H1 (cell line): ENCODE results near the gene CNNM2. TPM values are rescaled to one million over a fixed set of nuclear protein-coding genes. Genes with fewer than 3 reads are reported as not detected.

Experiments
- CTCF ChIA-PET: fragments of 300-600 bp; sonication (Branson Sonifier 250); formaldehyde crosslinking; loops from one replicate; lab custom pipeline; 2021; ENCODE audit not compliant: partially characterized antibody; lab: Charles Lee
- POLR2A ChIA-PET: fragments of 300-600 bp; sonication (Branson Sonifier 250); formaldehyde crosslinking; loops from one replicate; lab custom pipeline; 2021; ENCODE audit warnings: inconsistent platforms; ENCODE audit not compliant: partially characterized antibody; lab: Charles Lee
- DNase-seq, 2 experiments: peaks; one replicate each; pipeline versions ENCODE4 v3.0.0 to v3.0.0-alpha.2; 2010 to 2022; ENCODE audit warnings: low spot score in 2 of 2, low read depth in 1 of 2, mixed read lengths in 1 of 2
- FAIRE-seq: peaks from 2 replicates; lab custom pipeline; 2011; peaks lifted over from hg19 to GRCh38; lab: Jason Lieb, UNC
- H2AFZ ChIP-seq: 2 replicates; pipeline ENCODE4 v1.8.1; 2012; ENCODE audit warnings: low read length, inconsistent platforms
- H2AK5ac ChIP-seq: 2 replicates; pipeline ENCODE4 v1.6.1; 2013; ENCODE audit warnings: low read depth, low read length
- H2BK120ac ChIP-seq: replicated peaks from 2 replicates; pipeline ENCODE3; 2013; ENCODE audit warnings: low read depth, low read length, inconsistent platforms
- H2BK12ac ChIP-seq: 2 replicates; pipeline ENCODE4 v1.6.1; 2013; ENCODE audit warnings: low read depth, low read length
- H2BK15ac ChIP-seq: 2 replicates; pipeline ENCODE4 v1.6.1; 2013; ENCODE audit warnings: low read length
- H2BK20ac ChIP-seq: 2 replicates; pipeline ENCODE4 v1.6.1; 2013; ENCODE audit warnings: low read length
- H2BK5ac ChIP-seq: 2 replicates; pipeline ENCODE4 v1.6.1; 2013; ENCODE audit warnings: low read depth, low read length
- H3K14ac ChIP-seq: 2 replicates; pipeline ENCODE4 v1.6.1; 2013; ENCODE audit warnings: inconsistent platforms; ENCODE audit not compliant: insufficient read length
- H3K18ac ChIP-seq: 2 replicates; pipeline ENCODE4 v1.6.1; 2013; ENCODE audit warnings: low read length; ENCODE audit errors: extremely low read depth
- H3K23ac ChIP-seq: 2 replicates; pipeline ENCODE4 v1.6.1; 2013; ENCODE audit warnings: inconsistent platforms; ENCODE audit not compliant: insufficient read length
- H3K23me2 ChIP-seq: 2 replicates; pipeline ENCODE4 v1.6.1; 2013; ENCODE audit warnings: low read depth, low read length
- H3K27ac ChIP-seq: 2 replicates; pipeline ENCODE4 v1.6.1; 2011; ENCODE audit warnings: low read depth, low read length, inconsistent platforms
- H3K27me3 ChIP-seq, 4 experiments: replicated peaks in 1 of 4; 1 replicate in 1 of 4; 2 replicates in 3 of 4; pipeline versions ENCODE4 v1.6.1 to v1.8.1; 2011 to 2013; ENCODE audit warnings: low read length in 3 of 4, mild to moderate bottlenecking in 3 of 4, inconsistent platforms in 2 of 4, mixed read lengths in 2 of 4, moderate library complexity in 1 of 4; ENCODE audit not compliant: control insufficient read depth in 3 of 4, insufficient read depth in 3 of 4; ENCODE audit errors: extremely low read depth in 1 of 4
- H3K36me3 ChIP-seq, 4 experiments: 2 replicates each; pipeline versions ENCODE4 v1.6.1 to v1.8.1; 2011 to 2013; ENCODE audit warnings: mild to moderate bottlenecking in 4 of 4, low read length in 3 of 4, moderate library complexity in 2 of 4, control low read depth in 1 of 4, inconsistent platforms in 1 of 4; ENCODE audit not compliant: insufficient read depth in 4 of 4, control insufficient read depth in 2 of 4
- H3K4ac ChIP-seq: replicated peaks from 2 replicates; pipeline ENCODE3; 2013; ENCODE audit warnings: low read length, low read depth, mixed read lengths, inconsistent platforms; ENCODE audit not compliant: insufficient read length
- H3K4me1 ChIP-seq, 4 experiments: replicated peaks in 1 of 4; 1 replicate in 1 of 4; 2 replicates in 3 of 4; pipeline versions ENCODE4 v1.6.1 to v1.8.1; 2011 to 2013; ENCODE audit warnings: low read length in 3 of 4, inconsistent platforms in 2 of 4, mixed read lengths in 1 of 4; ENCODE audit not compliant: insufficient read depth in 4 of 4, control insufficient read depth in 3 of 4
- H3K4me2 ChIP-seq, 2 experiments: 2 replicates each; pipeline versions ENCODE4 v1.6.1 to v1.8.1; 2011 to 2013; ENCODE audit warnings: low read depth in 2 of 2, low read length in 2 of 2, control low read depth in 1 of 2, inconsistent platforms in 1 of 2, mild to moderate bottlenecking in 1 of 2; ENCODE audit not compliant: insufficient read depth in 1 of 2
- H3K4me3 ChIP-seq, 4 experiments: fragments of 200-600, 300-600 bp in 1 of 4; sonication (generic), shearing (Covaris generic), sonication (Bioruptor Twin) in 1 of 4; 2 replicates each; pipeline versions ENCODE4 v1.5.1 to v1.8.1; 2011 to 2016; ENCODE audit warnings: low read length in 4 of 4, low read depth in 3 of 4, control low read depth in 2 of 4, inconsistent platforms in 2 of 4, mild to moderate bottlenecking in 2 of 4, mixed read lengths in 1 of 4, moderate library complexity in 1 of 4; ENCODE audit not compliant: insufficient read depth in 2 of 4; ENCODE audit errors: extremely low read depth in 1 of 4
- H3K56ac ChIP-seq: replicated peaks from 2 replicates; pipeline ENCODE3; 2013; ENCODE audit warnings: low read depth, mild to moderate bottlenecking, mixed read lengths, low read length, inconsistent platforms; ENCODE audit not compliant: insufficient read length
- H3K79me1 ChIP-seq: 2 replicates; pipeline ENCODE4 v1.6.1; 2013; ENCODE audit warnings: low read depth, low read length, control low read depth
- H3K79me2 ChIP-seq, 2 experiments: 2 replicates each; pipeline versions ENCODE4 v1.6.1 to v1.8.1; 2012 to 2013; ENCODE audit warnings: low read length in 2 of 2, mild to moderate bottlenecking in 2 of 2, inconsistent platforms in 1 of 2; ENCODE audit not compliant: insufficient read depth in 2 of 2, control insufficient read depth in 1 of 2
- H3K9ac ChIP-seq, 4 experiments: replicated peaks in 1 of 4; 1 replicate in 1 of 4; 2 replicates in 3 of 4; pipeline versions ENCODE4 v1.6.1 to v1.8.1; 2011 to 2013; ENCODE audit warnings: low read depth in 3 of 4, low read length in 3 of 4, control low read depth in 2 of 4, mild to moderate bottlenecking in 2 of 4, moderate library complexity in 2 of 4, inconsistent platforms in 1 of 4; ENCODE audit errors: extremely low read depth in 1 of 4
- H3K9me3 ChIP-seq, 2 experiments: 2 replicates each; pipeline versions ENCODE4 v1.6.1 to v1.8.1; 2012 to 2013; ENCODE audit warnings: mild to moderate bottlenecking in 2 of 2, moderate library complexity in 2 of 2, control low read depth in 1 of 2, inconsistent platforms in 1 of 2, low read depth in 1 of 2, low read length in 1 of 2, mixed read lengths in 1 of 2; ENCODE audit not compliant: insufficient read depth in 2 of 2
- H4K20me1 ChIP-seq, 2 experiments: replicated peaks in 1 of 2; 2 replicates each; pipeline versions ENCODE3 to v1.8.1; 2011 to 2013; ENCODE audit warnings: inconsistent platforms in 2 of 2, low read length in 2 of 2, mild to moderate bottlenecking in 1 of 2; ENCODE audit not compliant: insufficient read depth in 2 of 2, control insufficient read depth in 1 of 2
- H4K5ac ChIP-seq: 2 replicates; pipeline ENCODE4 v1.6.1; 2013; ENCODE audit warnings: low read length, low read depth, mixed read lengths, inconsistent platforms; ENCODE audit not compliant: insufficient read length
- H4K8ac ChIP-seq: 2 replicates; pipeline ENCODE4 v1.8.0; 2013; ENCODE audit warnings: mild to moderate bottlenecking, moderate library complexity, low read length, inconsistent platforms; ENCODE audit not compliant: insufficient read depth; ENCODE audit errors: extremely low read depth
- H4K91ac ChIP-seq: replicated peaks from 2 replicates; pipeline ENCODE3; 2013; ENCODE audit warnings: low read length, mixed read lengths, inconsistent platforms; ENCODE audit not compliant: insufficient read length
- ASH2L ChIP-seq: fragments of 200-600, 300-600 bp; sonication (generic); IDR thresholded peaks from one replicate; pipeline ENCODE4 v1.7.1; 2017; ENCODE audit warnings: low read length
- EGR1 ChIP-seq: IDR thresholded peaks from 2 replicates; pipeline ENCODE4 v1.6.1; 2011; ENCODE audit warnings: low read depth, low read length, borderline replicate concordance
- GABPA ChIP-seq: IDR thresholded peaks from 2 replicates; pipeline ENCODE4 v1.6.1; 2011; ENCODE audit warnings: mild to moderate bottlenecking, low read length, moderate library complexity, borderline replicate concordance; ENCODE audit not compliant: insufficient read depth
- KDM1A ChIP-seq: fragments of 200-600, 300-600 bp; sonication (generic); IDR thresholded peaks from 2 replicates; pipeline ENCODE4 v1.7.1; 2016; ENCODE audit warnings: mild to moderate bottlenecking, low read length, borderline replicate concordance
- PHF8 ChIP-seq: fragments of 200-600 bp; sonication (generic); conservative IDR thresholded peaks from 2 replicates; pipeline ENCODE4 v1.7.1; 2012; ENCODE audit warnings: low read depth, mild to moderate bottlenecking, inconsistent platforms, low read length, moderate library complexity
- RAD21 ChIP-seq, 2 experiments: IDR thresholded peaks in 1 of 2; conservative IDR thresholded peaks in 1 of 2; 2 replicates each; pipeline ENCODE4 v1.6.1; 2011; ENCODE audit warnings: low read depth in 2 of 2, low read length in 2 of 2, improper control_type of control experiment in 1 of 2, inconsistent platforms in 1 of 2, mild to moderate bottlenecking in 1 of 2, moderate library complexity in 1 of 2
- RNF2 ChIP-seq: fragments of 200-900, 300-1000 bp; sonication (generic); IDR thresholded peaks from 2 replicates; pipeline ENCODE4 v1.7.1; 2016; ENCODE audit warnings: borderline replicate concordance, low read depth, mild to moderate bottlenecking, antibody characterized with exemption, low read length; ENCODE audit not compliant: poor library complexity, severe bottlenecking; ENCODE audit errors: missing control alignments
- SP2 ChIP-seq: IDR thresholded peaks from 2 replicates; pipeline ENCODE4 v1.6.1; 2012; ENCODE audit warnings: mild to moderate bottlenecking, low read length, inconsistent platforms
- ZNF274 ChIP-seq: IDR thresholded peaks from 2 replicates; pipeline ENCODE4 v1.7.0; 2012; ENCODE audit warnings: low read length, borderline replicate concordance; ENCODE audit errors: extremely low read depth
- WGBS, 2 experiments: shearing (Covaris generic) in 1 of 2; methylation state at CpG; one replicate each; pipeline versions ENCODE4 v1.1.6 to v1.1.7; 2013 to 2015; ENCODE audit warnings: low lambda C conversion rate in 2 of 2, mixed read lengths in 2 of 2, inconsistent platforms in 1 of 2, low coverage in 1 of 2, missing lambda C conversion rate in 1 of 2; ENCODE audit not compliant: insufficient replicate concordance in 2 of 2, insufficient coverage in 1 of 2, insufficient read length in 1 of 2; ENCODE audit errors: extremely low coverage in 1 of 2, missing lambda C conversion rate in 1 of 2; 5-methylcytosine and 5-hydroxymethylcytosine counted together
- polyA plus RNA-seq, 7 experiments: library from polyadenylated mRNA; depleted of rRNA in 3 of 7; stranded (reverse) in 5 of 7; unstranded in 2 of 7; fragments of >200 nt in 5 of 7; fragments of 200-250 nt in 2 of 7; gene quantifications; 1 replicate in 5 of 7; 2 replicates in 1 of 7; 4 replicates in 1 of 7; pipeline versions ENCODE4 v1.2.1 to v1.2.3, GENCODE V29; 2011 to 2013; ENCODE audit warnings: missing spikeins in 2 of 7, mixed read lengths in 2 of 7
- total RNA-seq: library from RNA; stranded (reverse); fragmentation: NEBNext Ultra II Directional; extraction: Animal tissue kit (Norgen Biotek cat#: 25700); gene quantifications from 2 replicates; pipeline ENCODE4 v1.2.1, GENCODE V29; 2021
- TF ChIP-seq, protein P1 (sequence below): IDR thresholded peaks from 2 replicates; pipeline ENCODE4 v1.6.1; 2012; ENCODE audit warnings: low read length, inconsistent platforms
- TF ChIP-seq, protein P2 (sequence below): IDR thresholded peaks from 2 replicates; pipeline ENCODE4 v1.6.1; 2012; ENCODE audit warnings: inconsistent platforms

Gene CNNM2
- total and polyA plus RNA-seq, 2 of the 8 experiments (the other 6 are each of a cell fraction or from before 2014, with no cell fraction given): 7.3 to 23.6 TPM

GRCh38 chr10:103067484-103067883 lies 149.4 kb downstream of the CNNM2 start:
- Histone ChIP-seq H3K79me2 (no peaks in the 10 kb centered on the region), H3K14ac (no peak overlapping the region), H3K9me3 (no peaks in the 10 kb centered on the region), H3K4ac (no peak overlapping the region), H3K23ac (no peak overlapping the region), H3K23me2 (no peaks in the 10 kb centered on the region), H3K36me3 (no peaks in the 10 kb centered on the region), H3K4me1 (peaks cover 0 to 10% (median 4%) of the 10 kb centered on the region in 4 experiments; a peak in 3 of 7 replicates), H2BK12ac (no peak overlapping the region), H3K18ac (no peak overlapping the region), H4K8ac (no peak overlapping the region), H3K4me3 (no peak overlapping the region), H2BK120ac (no peak overlapping the region), H2BK5ac (no peak overlapping the region), H3K27me3 (no peaks in the 10 kb centered on the region), H4K20me1 (peaks cover 0 to 2% of the 10 kb centered on the region in 2 experiments), H4K91ac (no peak overlapping the region), H2AFZ (no peak overlapping the region), H4K5ac (no peak overlapping the region), H3K4me2 (no peak overlapping the region), H2BK20ac (no peak overlapping the region), H2BK15ac (no peak overlapping the region), H2AK5ac (no peak overlapping the region), H3K27ac (no peak overlapping the region), H3K9ac (no peak overlapping the region), H3K56ac (no peak overlapping the region), H3K79me1 (no peaks in the 10 kb centered on the region; the same call in 1 of the 2 replicates)
- ChIA-PET POLR2A (interaction anchor here (3.1 kb wide), 1 partner anchor 149 kb away, joined by 10 read pairs; the partner anchor contains the start of gene CNNM2), CTCF (interaction anchor here (1.2 to 10.3 kb wide), 6 partner anchors 141 to 340 kb away, joined by 3 to 137 read pairs (median 6); partner anchors contain the start of genes CNNM2 and CYP17A1)
- 100% methylated on average over 2 of the region's 2 CpGs; no CpG with 5 or more reads in 1 of the 2 experiments for WGBS, 2 experiments
- DNase-seq: no peak
- no peak for FAIRE-seq
- TF ChIP-seq, protein P1, sequence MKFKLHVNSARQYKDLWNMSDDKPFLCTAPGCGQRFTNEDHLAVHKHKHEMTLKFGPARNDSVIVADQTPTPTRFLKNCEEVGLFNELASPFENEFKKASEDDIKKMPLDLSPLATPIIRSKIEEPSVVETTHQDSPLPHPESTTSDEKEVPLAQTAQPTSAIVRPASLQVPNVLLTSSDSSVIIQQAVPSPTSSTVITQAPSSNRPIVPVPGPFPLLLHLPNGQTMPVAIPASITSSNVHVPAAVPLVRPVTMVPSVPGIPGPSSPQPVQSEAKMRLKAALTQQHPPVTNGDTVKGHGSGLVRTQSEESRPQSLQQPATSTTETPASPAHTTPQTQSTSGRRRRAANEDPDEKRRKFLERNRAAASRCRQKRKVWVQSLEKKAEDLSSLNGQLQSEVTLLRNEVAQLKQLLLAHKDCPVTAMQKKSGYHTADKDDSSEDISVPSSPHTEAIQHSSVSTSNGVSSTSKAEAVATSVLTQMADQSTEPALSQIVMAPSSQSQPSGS: no peak
- no peak for TF ChIP-seq ZNF274
- no peak for TF ChIP-seq SP2
- TF ChIP-seq, protein P2, sequence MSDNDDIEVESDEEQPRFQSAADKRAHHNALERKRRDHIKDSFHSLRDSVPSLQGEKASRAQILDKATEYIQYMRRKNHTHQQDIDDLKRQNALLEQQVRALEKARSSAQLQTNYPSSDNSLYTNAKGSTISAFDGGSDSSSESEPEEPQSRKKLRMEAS: no peak
- TF ChIP-seq PHF8: no peak
- no peak for TF ChIP-seq GABPA
- no peak for TF ChIP-seq RNF2
- no peak for TF ChIP-seq KDM1A
- TF ChIP-seq RAD21 (IDR thresholded peaks at IDR 0.05 in 1 of 2, conservative IDR thresholded peaks at IDR 0.05 in 1 of 2; ENCODE audit: low read depth in 2 of 2, low read length in 2 of 2): no peak
- no peak for TF ChIP-seq EGR1
- no peak for TF ChIP-seq ASH2L
